Measurements from ENCODE around the gene ZFP30.

The ZFP30 gene

DNA sequence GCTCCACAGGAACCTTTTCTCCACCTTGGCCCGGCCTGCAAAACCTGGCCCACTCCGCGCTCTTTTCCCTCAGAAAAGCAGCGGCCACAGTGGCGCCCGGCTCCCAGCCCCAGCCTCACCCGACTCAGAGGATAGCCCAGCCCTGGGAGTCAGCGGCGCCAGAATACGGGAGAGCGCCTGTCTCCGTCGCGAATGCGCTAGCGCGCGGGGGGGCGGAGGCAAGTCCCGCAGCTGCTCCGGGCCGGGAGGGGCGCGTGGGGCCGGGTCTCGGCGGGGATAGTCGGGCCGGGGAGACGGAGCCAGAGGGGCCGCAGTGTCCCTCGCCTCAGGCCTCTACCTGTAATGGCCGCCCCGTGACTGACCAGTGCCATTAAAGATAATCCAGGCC is at the start of gene ZFP30 (continued):
- no peak for TF ChIP-seq ZNF677 (tag by site-specific recombination; IDR thresholded peaks at IDR 0.05)
- TF ChIP-seq ZNF776 (tag by site-specific recombination; IDR thresholded peaks at IDR 0.05; ENCODE audit: borderline replicate concordance) = no peak
- no peak for TF ChIP-seq YY2 (tag by site-specific recombination; IDR thresholded peaks at IDR 0.05)
- no peak for TF ChIP-seq ZNF202 (tag by site-specific recombination; IDR thresholded peaks at IDR 0.05; ENCODE audit: borderline replicate concordance)
- no peak for TF ChIP-seq SALL2 (tag by site-specific recombination; IDR thresholded peaks at IDR 0.05; ENCODE audit: borderline replicate concordance)
- TF ChIP-seq, protein P1, sequence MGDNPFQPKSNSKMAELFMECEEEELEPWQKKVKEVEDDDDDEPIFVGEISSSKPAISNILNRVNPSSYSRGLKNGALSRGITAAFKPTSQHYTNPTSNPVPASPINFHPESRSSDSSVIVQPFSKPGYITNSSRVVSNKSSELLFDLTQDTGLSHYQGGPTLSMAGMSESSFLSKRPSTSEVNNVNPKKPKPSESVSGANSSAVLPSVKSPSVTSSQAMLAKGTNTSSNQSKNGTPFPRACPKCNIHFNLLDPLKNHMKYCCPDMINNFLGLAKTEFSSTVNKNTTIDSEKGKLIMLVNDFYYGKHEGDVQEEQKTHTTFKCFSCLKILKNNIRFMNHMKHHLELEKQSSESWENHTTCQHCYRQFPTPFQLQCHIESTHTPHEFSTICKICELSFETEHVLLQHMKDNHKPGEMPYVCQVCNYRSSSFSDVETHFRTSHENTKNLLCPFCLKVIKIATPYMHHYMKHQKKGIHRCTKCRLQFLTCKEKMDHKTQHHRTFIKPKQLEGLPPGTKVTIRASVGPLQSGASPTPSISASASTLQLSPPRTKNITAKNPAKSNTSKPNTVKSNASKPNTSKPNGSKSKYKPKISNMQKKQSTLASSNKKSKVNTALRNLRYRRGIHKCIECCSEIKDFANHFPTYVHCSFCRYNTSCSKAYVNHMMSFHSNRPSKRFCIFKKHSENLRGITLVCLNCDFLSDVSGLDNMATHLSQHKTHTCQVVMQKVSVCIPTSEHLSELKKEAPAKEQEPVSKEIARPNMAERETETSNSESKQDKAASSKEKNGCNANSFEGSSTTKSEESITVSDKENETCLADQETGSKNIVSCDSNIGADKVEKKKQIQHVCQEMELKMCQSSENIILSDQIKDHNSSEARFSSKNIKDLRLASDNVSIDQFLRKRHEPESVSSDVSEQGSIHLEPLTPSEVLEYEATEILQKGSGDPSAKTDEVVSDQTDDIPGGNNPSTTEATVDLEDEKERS (tag by site-specific recombination; IDR thresholded peaks at IDR 0.05) = 0 out of 2 replicates have a peak, but pooled peaks have one; percentile 2
- TF ChIP-seq PRDM1 (tag by site-specific recombination; IDR thresholded peaks at IDR 0.05) = no peak
- TF ChIP-seq, protein P2, sequence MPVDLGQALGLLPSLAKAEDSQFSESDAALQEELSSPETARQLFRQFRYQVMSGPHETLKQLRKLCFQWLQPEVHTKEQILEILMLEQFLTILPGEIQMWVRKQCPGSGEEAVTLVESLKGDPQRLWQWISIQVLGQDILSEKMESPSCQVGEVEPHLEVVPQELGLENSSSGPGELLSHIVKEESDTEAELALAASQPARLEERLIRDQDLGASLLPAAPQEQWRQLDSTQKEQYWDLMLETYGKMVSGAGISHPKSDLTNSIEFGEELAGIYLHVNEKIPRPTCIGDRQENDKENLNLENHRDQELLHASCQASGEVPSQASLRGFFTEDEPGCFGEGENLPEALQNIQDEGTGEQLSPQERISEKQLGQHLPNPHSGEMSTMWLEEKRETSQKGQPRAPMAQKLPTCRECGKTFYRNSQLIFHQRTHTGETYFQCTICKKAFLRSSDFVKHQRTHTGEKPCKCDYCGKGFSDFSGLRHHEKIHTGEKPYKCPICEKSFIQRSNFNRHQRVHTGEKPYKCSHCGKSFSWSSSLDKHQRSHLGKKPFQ (tag by site-specific recombination; IDR thresholded peaks at IDR 0.05) = 0 out of 2 replicates have a peak, but pooled peaks have one; percentile 15
- no peak for TF ChIP-seq ZNF416 (tag by site-specific recombination; IDR thresholded peaks at IDR 0.05)
- peak; percentile 86 for TF ChIP-seq ZNF341 (tag by site-specific recombination; IDR thresholded peaks at IDR 0.05; ENCODE audit: low read depth)
- TF ChIP-seq ZNF664 (tag by site-specific recombination; IDR thresholded peaks at IDR 0.05) = no peak; the same call in 1 of the 2 replicates
- TF ChIP-seq ZNF510 (tag by site-specific recombination; IDR thresholded peaks at IDR 0.05; ENCODE audit: insufficient replicate concordance) = no peak
- TF ChIP-seq, protein P3, sequence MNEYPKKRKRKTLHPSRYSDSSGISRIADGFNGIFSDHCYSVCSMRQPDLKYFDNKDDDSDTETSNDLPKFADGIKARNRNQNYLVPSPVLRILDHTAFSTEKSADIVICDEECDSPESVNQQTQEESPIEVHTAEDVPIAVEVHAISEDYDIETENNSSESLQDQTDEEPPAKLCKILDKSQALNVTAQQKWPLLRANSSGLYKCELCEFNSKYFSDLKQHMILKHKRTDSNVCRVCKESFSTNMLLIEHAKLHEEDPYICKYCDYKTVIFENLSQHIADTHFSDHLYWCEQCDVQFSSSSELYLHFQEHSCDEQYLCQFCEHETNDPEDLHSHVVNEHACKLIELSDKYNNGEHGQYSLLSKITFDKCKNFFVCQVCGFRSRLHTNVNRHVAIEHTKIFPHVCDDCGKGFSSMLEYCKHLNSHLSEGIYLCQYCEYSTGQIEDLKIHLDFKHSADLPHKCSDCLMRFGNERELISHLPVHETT (tag by site-specific recombination; IDR thresholded peaks at IDR 0.05) = no peak
- TF ChIP-seq, protein P4, sequence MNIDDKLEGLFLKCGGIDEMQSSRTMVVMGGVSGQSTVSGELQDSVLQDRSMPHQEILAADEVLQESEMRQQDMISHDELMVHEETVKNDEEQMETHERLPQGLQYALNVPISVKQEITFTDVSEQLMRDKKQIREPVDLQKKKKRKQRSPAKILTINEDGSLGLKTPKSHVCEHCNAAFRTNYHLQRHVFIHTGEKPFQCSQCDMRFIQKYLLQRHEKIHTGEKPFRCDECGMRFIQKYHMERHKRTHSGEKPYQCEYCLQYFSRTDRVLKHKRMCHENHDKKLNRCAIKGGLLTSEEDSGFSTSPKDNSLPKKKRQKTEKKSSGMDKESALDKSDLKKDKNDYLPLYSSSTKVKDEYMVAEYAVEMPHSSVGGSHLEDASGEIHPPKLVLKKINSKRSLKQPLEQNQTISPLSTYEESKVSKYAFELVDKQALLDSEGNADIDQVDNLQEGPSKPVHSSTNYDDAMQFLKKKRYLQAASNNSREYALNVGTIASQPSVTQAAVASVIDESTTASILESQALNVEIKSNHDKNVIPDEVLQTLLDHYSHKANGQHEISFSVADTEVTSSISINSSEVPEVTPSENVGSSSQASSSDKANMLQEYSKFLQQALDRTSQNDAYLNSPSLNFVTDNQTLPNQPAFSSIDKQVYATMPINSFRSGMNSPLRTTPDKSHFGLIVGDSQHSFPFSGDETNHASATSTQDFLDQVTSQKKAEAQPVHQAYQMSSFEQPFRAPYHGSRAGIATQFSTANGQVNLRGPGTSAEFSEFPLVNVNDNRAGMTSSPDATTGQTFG (tag by site-specific recombination; IDR thresholded peaks at IDR 0.05; ENCODE audit: borderline replicate concordance) = no peak
- TF ChIP-seq ZNF37A (tag by site-specific recombination; IDR thresholded peaks at IDR 0.05) = no peak
- TF ChIP-seq ZBTB20 (tag by site-specific recombination; IDR thresholded peaks at IDR 0.05) = no peak
- TF ChIP-seq, protein P5, sequence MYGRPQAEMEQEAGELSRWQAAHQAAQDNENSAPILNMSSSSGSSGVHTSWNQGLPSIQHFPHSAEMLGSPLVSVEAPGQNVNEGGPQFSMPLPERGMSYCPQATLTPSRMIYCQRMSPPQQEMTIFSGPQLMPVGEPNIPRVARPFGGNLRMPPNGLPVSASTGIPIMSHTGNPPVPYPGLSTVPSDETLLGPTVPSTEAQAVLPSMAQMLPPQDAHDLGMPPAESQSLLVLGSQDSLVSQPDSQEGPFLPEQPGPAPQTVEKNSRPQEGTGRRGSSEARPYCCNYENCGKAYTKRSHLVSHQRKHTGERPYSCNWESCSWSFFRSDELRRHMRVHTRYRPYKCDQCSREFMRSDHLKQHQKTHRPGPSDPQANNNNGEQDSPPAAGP (tag by site-specific recombination; IDR thresholded peaks at IDR 0.05) = peak; percentile 64; the same call in 1 of the 2 replicates
- TF ChIP-seq, protein P6, sequence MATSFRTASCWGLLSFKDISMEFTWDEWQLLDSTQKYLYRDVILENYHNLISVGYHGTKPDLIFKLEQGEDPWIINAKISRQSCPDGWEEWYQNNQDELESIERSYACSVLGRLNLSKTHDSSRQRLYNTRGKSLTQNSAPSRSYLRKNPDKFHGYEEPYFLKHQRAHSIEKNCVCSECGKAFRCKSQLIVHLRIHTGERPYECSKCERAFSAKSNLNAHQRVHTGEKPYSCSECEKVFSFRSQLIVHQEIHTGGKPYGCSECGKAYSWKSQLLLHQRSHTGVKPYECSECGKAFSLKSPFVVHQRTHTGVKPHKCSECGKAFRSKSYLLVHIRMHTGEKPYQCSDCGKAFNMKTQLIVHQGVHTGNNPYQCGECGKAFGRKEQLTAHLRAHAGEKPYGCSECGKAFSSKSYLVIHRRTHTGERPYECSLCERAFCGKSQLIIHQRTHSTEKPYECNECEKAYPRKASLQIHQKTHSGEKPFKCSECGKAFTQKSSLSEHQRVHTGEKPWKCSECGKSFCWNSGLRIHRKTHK (tag by site-specific recombination; IDR thresholded peaks at IDR 0.05) = no peak
- peak; percentile 35; the same call in 1 of the 2 replicates for TF ChIP-seq ZNF610 (tag by site-specific recombination; IDR thresholded peaks at IDR 0.05; ENCODE audit: borderline replicate concordance)
- TF ChIP-seq ZNF571 (tag by site-specific recombination; IDR thresholded peaks at IDR 0.05) = no peak
- TF ChIP-seq ZNF350 (tag by site-specific recombination; IDR thresholded peaks at IDR 0.05) = no peak
- TF ChIP-seq ZBTB8A (tag by site-specific recombination; IDR thresholded peaks at IDR 0.05) = peak; percentile 92
- no peak for TF ChIP-seq ZNF2 (tag by site-specific recombination; IDR thresholded peaks at IDR 0.05)
- no peak for TF ChIP-seq ZNF19 (tag by site-specific recombination; IDR thresholded peaks at IDR 0.05; ENCODE audit: low read depth)
- TF ChIP-seq REPIN1 (tag by site-specific recombination; IDR thresholded peaks at IDR 0.05; ENCODE audit: low read depth) = peak; percentile 76; the same call in 1 of the 2 replicates
- TF ChIP-seq, protein P7, sequence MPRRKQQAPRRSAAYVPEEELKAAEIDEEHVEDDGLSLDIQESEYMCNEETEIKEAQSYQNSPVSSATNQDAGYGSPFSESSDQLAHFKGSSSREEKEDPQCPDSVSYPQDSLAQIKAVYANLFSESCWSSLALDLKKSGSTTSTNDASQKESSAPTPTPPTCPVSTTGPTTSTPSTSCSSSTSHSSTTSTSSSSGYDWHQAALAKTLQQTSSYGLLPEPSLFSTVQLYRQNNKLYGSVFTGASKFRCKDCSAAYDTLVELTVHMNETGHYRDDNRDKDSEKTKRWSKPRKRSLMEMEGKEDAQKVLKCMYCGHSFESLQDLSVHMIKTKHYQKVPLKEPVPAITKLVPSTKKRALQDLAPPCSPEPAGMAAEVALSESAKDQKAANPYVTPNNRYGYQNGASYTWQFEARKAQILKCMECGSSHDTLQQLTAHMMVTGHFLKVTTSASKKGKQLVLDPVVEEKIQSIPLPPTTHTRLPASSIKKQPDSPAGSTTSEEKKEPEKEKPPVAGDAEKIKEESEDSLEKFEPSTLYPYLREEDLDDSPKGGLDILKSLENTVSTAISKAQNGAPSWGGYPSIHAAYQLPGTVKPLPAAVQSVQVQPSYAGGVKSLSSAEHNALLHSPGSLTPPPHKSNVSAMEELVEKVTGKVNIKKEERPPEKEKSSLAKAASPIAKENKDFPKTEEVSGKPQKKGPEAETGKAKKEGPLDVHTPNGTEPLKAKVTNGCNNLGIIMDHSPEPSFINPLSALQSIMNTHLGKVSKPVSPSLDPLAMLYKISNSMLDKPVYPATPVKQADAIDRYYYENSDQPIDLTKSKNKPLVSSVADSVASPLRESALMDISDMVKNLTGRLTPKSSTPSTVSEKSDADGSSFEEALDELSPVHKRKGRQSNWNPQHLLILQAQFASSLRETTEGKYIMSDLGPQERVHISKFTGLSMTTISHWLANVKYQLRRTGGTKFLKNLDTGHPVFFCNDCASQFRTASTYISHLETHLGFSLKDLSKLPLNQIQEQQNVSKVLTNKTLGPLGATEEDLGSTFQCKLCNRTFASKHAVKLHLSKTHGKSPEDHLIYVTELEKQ (tag by site-specific recombination; IDR thresholded peaks at IDR 0.05; ENCODE audit: borderline replicate concordance) = no peak

All from HEK293 (cell line).